Stimulated activated CD8-positive, alpha-beta memory T cell treated with anti-CD3 and anti-CD28 coated beads, Interleukin-2, amount 100 ng/mL, for 1 hour (primary cell): ENCODE results near the gene NBPF1.
"Not testable (repeated sequence)": the region's sequence is repeated elsewhere in the genome, so short reads cannot be mapped to it uniquely, and the experiment has no call there.

ENCODE experiments used
- DNase-seq, 2 donors: peaks; one replicate each; pipeline ENCODE4 v3.0.0-alpha.2; 2020; ENCODE audit warnings: low read depth in 2 of 2

The NBPF1 gene

GRCh38 chr1:16641159-16641975 lies 28.0 kb upstream of the NBPF1 start:
- DNase-seq: not testable (repeated sequence)

GRCh38 chr1:16639091-16640031 lies 26.0 kb upstream of the NBPF1 start:
- not testable (repeated sequence) for DNase-seq

- not testable (repeated sequence) for DNase-seq
Observed at GRCh38 chr1:16637941-16638778, 24.8 kb upstream of the NBPF1 start.

- DNase-seq: not testable (repeated sequence)
Observed at GRCh38 chr1:16636551-16637195, 23.3 kb upstream of the NBPF1 start.

- DNase-seq: not testable (repeated sequence)
Observed at GRCh38 chr1:16635959-16636358, 22.6 kb upstream of the NBPF1 start.

GRCh38 chr1:16633540-16634282 lies 20.3 kb upstream of the NBPF1 start:
- not testable (repeated sequence) for DNase-seq

- not testable (repeated sequence) for DNase-seq
Observed at GRCh38 chr1:16632044-16632850, 18.9 kb upstream of the NBPF1 start.

- DNase-seq: no peak
Observed at GRCh38 chr1:16631248-16632043, 18.1 kb upstream of the NBPF1 start.

GRCh38 chr1:16630661-16631247 lies 17.4 kb upstream of the NBPF1 start:
- no peak for DNase-seq

GRCh38 chr1:16629916-16630530 lies 16.7 kb upstream of the NBPF1 start:
- DNase-seq: not testable (repeated sequence)

GRCh38 chr1:16628361-16629111 lies 15.2 kb upstream of the NBPF1 start:
- no peak for DNase-seq

- DNase-seq: not testable (repeated sequence)
Observed at GRCh38 chr1:16626409-16626983, 13.1 kb upstream of the NBPF1 start.

- DNase-seq: no peak
Observed at GRCh38 chr1:16625497-16626408, 12.4 kb upstream of the NBPF1 start.

GRCh38 chr1:16623812-16624719 lies 10.7 kb upstream of the NBPF1 start:
- not testable (repeated sequence) for DNase-seq

GRCh38 chr1:16623337-16623736 lies 10.0 kb upstream of the NBPF1 start:
- not testable (repeated sequence) for DNase-seq
